WTC11 (cell line): Measurements from ENCODE around the gene IL12B. TPM values are rescaled to one million over a fixed set of nuclear protein-coding genes. Genes with fewer than 3 reads are reported as not detected.

Experiments used
- ATAC-seq: fragments of 200-7000 bp; cut with Tn5 transposase; 2 replicates; pipeline ENCODE4 v1.10.0; 2021; ENCODE audit warnings: mild to moderate bottlenecking, moderate library complexity
- CTCF ChIA-PET: fragments of 300-600 bp; sonication (Branson Sonifier 250); formaldehyde crosslinking; loops from one replicate; lab custom pipeline; 2021; ENCODE audit warnings: antibody characterized with exemption; lab: Charles Lee
- POLR2A ChIA-PET: fragments of 350-600 bp; sonication (Branson Sonifier 250); formaldehyde crosslinking; loops from one replicate; lab custom pipeline; 2021; ENCODE audit warnings: antibody characterized with exemption; lab: Charles Lee
- DNase-seq: peaks from one replicate; pipeline ENCODE4 v3.0.0; 2021; ENCODE audit warnings: low spot score
- H3K27ac Mint-ChIP-seq: 2 replicates; pipeline ENCODE4 v1.8.0; 2021; ENCODE audit warnings: mixed read lengths
- H3K27me3 Mint-ChIP-seq: 2 replicates; pipeline ENCODE4 v1.8.0; 2021; ENCODE audit warnings: low read depth, mild to moderate bottlenecking, moderate library complexity, mixed read lengths
- H3K36me3 Mint-ChIP-seq: 2 replicates; pipeline ENCODE4 v1.8.0; 2021; ENCODE audit warnings: mixed read lengths
- H3K4me1 Mint-ChIP-seq: 2 replicates; pipeline ENCODE4 v1.8.0; 2022; ENCODE audit warnings: mixed read lengths
- H3K4me3 Mint-ChIP-seq: 2 replicates; pipeline ENCODE4 v1.8.0; 2021; ENCODE audit warnings: mild to moderate bottlenecking, moderate library complexity, mixed read lengths
- H3K9me3 Mint-ChIP-seq: 2 replicates; pipeline ENCODE4 v1.8.0; 2021; ENCODE audit warnings: mixed read lengths
- GRHL2 ChIP-seq: fragments of 250-450 bp; sonication (Bioruptor Pico); IDR thresholded peaks from 2 replicates; pipeline ENCODE4 v1.8.0; 2022; ENCODE audit warnings: mild to moderate bottlenecking, moderate library complexity; ENCODE audit not compliant: insufficient replicate concordance, severe bottlenecking
- MYBL2 ChIP-seq: sonication (generic); formaldehyde crosslinking; IDR thresholded peaks from 2 replicates; pipeline ENCODE4 v1.8.1; 2023; ENCODE audit warnings: mild to moderate bottlenecking, moderate library complexity, missing genetic modification reagents
- NR3C1 ChIP-seq: sonication (generic); formaldehyde crosslinking; conservative IDR thresholded peaks from 2 replicates; pipeline ENCODE4 v1.8.1; 2023; ENCODE audit warnings: low read depth, mild to moderate bottlenecking, missing genetic modification reagents
- PRDM15 ChIP-seq: sonication (generic); formaldehyde crosslinking; IDR thresholded peaks from 2 replicates; pipeline ENCODE4 v1.8.0; 2022; ENCODE audit warnings: missing genetic modification reagents
- PREB ChIP-seq: sonication (generic); formaldehyde crosslinking; IDR thresholded peaks from 2 replicates; pipeline ENCODE4 v1.8.1; 2022; ENCODE audit warnings: mild to moderate bottlenecking, missing genetic modification reagents, moderate library complexity, borderline replicate concordance
- RELA ChIP-seq: sonication (generic); formaldehyde crosslinking; IDR thresholded peaks from 2 replicates; pipeline ENCODE4 v1.8.1; 2022; ENCODE audit warnings: missing genetic modification reagents, mild to moderate bottlenecking, borderline replicate concordance
- SMAD3 ChIP-seq: sonication (generic); formaldehyde crosslinking; IDR thresholded peaks from 2 replicates; pipeline ENCODE4 v1.8.0; 2022; ENCODE audit warnings: missing genetic modification reagents, mild to moderate bottlenecking, borderline replicate concordance
- TEAD4 ChIP-seq: sonication (generic); formaldehyde crosslinking; IDR thresholded peaks from 2 replicates; pipeline ENCODE4 v1.8.0; 2022; ENCODE audit warnings: mild to moderate bottlenecking, missing genetic modification reagents
- ZNF138 ChIP-seq: sonication (generic); formaldehyde crosslinking; conservative IDR thresholded peaks from 2 replicates; pipeline ENCODE4 v1.8.1; 2022; ENCODE audit warnings: mild to moderate bottlenecking, moderate library complexity, missing genetic modification reagents
- ZNF512 ChIP-seq: sonication (generic); formaldehyde crosslinking; IDR thresholded peaks from 2 replicates; pipeline ENCODE4 v1.8.1; 2022; ENCODE audit warnings: missing genetic modification reagents, borderline replicate concordance
- total RNA-seq: library from RNA; stranded (reverse); gene quantifications from 3 replicates; pipeline ENCODE4 v1.2.3, GENCODE V29; 2021
- TF ChIP-seq, protein P1 (sequence below): fragments of 250-450 bp; sonication (Bioruptor Pico); conservative IDR thresholded peaks from 2 replicates; pipeline ENCODE4 v1.9.0; 2021; ENCODE audit warnings: mild to moderate bottlenecking
- TF ChIP-seq, protein P2 (sequence below): sonication (generic); formaldehyde crosslinking; IDR thresholded peaks from 2 replicates; pipeline ENCODE4 v1.8.0; 2022; ENCODE audit warnings: mild to moderate bottlenecking, missing genetic modification reagents
- TF ChIP-seq, protein P3 (sequence below): sonication (generic); formaldehyde crosslinking; IDR thresholded peaks from 2 replicates; pipeline ENCODE4 v1.8.0; 2023; ENCODE audit warnings: missing genetic modification reagents, mild to moderate bottlenecking, borderline replicate concordance

Gene IL12B
- total RNA-seq, 1 experiment from 2014 or later = not detected

- TF ChIP-seq, protein P1, sequence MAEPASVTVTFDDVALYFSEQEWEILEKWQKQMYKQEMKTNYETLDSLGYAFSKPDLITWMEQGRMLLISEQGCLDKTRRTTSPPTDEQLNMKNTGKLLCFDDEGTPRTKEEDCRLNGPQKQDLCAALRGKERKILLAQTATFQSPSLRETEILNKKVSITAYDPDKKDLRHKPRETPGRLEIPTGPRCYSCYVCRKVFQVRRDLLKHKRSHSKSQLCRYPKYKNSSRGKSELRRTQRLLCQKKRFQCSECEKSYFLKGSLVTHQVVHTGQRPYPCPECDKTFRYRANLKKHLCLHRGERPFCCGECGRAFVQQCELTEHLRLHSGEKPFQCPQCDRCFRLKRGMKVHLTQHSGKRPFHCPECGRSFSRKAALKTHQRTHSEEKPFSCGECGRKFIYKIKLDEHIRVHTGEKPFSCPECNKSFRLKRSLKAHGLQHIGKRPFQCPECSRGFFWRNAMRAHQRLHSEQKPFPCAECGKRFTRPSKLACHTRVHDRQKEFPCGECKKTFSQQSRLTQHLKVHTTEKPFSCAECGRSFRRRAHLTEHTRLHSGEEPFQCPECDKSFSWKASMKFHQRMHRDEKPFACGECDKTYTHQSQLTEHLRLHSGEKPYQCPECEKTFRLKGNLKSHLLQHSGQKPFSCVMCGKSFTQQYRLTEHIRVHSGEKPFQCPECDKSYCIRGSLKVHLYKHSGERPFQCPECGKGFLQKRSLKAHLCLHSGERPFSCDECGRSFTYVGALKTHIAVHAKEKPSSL (CRISPR knock-in tag) = no peak
- no peak for TF ChIP-seq GRHL2 (CRISPR knock-in tag)
- TF ChIP-seq SMAD3 (CRISPR knock-in tag) = no peak
- no peak for TF ChIP-seq NR3C1 (CRISPR knock-in tag)
- TF ChIP-seq, protein P2, sequence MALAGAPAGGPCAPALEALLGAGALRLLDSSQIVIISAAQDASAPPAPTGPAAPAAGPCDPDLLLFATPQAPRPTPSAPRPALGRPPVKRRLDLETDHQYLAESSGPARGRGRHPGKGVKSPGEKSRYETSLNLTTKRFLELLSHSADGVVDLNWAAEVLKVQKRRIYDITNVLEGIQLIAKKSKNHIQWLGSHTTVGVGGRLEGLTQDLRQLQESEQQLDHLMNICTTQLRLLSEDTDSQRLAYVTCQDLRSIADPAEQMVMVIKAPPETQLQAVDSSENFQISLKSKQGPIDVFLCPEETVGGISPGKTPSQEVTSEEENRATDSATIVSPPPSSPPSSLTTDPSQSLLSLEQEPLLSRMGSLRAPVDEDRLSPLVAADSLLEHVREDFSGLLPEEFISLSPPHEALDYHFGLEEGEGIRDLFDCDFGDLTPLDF = no peak
- no peak for TF ChIP-seq PRDM15 (CRISPR knock-in tag)
- TF ChIP-seq MYBL2 (CRISPR knock-in tag) = no peak
- TF ChIP-seq PREB (CRISPR knock-in tag) = no peak
- TF ChIP-seq, protein P3, sequence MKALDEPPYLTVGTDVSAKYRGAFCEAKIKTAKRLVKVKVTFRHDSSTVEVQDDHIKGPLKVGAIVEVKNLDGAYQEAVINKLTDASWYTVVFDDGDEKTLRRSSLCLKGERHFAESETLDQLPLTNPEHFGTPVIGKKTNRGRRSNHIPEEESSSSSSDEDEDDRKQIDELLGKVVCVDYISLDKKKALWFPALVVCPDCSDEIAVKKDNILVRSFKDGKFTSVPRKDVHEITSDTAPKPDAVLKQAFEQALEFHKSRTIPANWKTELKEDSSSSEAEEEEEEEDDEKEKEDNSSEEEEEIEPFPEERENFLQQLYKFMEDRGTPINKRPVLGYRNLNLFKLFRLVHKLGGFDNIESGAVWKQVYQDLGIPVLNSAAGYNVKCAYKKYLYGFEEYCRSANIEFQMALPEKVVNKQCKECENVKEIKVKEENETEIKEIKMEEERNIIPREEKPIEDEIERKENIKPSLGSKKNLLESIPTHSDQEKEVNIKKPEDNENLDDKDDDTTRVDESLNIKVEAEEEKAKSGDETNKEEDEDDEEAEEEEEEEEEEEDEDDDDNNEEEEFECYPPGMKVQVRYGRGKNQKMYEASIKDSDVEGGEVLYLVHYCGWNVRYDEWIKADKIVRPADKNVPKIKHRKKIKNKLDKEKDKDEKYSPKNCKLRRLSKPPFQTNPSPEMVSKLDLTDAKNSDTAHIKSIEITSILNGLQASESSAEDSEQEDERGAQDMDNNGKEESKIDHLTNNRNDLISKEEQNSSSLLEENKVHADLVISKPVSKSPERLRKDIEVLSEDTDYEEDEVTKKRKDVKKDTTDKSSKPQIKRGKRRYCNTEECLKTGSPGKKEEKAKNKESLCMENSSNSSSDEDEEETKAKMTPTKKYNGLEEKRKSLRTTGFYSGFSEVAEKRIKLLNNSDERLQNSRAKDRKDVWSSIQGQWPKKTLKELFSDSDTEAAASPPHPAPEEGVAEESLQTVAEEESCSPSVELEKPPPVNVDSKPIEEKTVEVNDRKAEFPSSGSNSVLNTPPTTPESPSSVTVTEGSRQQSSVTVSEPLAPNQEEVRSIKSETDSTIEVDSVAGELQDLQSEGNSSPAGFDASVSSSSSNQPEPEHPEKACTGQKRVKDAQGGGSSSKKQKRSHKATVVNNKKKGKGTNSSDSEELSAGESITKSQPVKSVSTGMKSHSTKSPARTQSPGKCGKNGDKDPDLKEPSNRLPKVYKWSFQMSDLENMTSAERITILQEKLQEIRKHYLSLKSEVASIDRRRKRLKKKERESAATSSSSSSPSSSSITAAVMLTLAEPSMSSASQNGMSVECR (CRISPR knock-in tag) = no peak
- TF ChIP-seq ZNF512 (CRISPR knock-in tag) = no peak
- TF ChIP-seq ZNF138 (CRISPR knock-in tag) = no peak
- TF ChIP-seq RELA (CRISPR knock-in tag) = no peak
- no peak for TF ChIP-seq TEAD4 (CRISPR knock-in tag)
Observed at GRCh38 chr5:159337016-159337955, 7.0 kb upstream of the IL12B start.

More at GRCh38 chr5:159337016-159337955, 7.0 kb upstream of the IL12B start:
- H3K4me3 Mint-ChIP-seq = no peak overlapping the region
- H3K27me3 Mint-ChIP-seq = no peaks in the 10 kb centered on the region; the same call in 1 of the 2 replicates
- peaks cover 5% of the 10 kb centered on the region; the same call in 1 of the 2 replicates for H3K4me1 Mint-ChIP-seq
- no peak for DNase-seq
- no peak for ATAC-seq
- no peak overlapping the region for H3K27ac Mint-ChIP-seq
- POLR2A ChIA-PET = no interaction called here
- H3K9me3 Mint-ChIP-seq = no peaks in the 10 kb centered on the region
- H3K36me3 Mint-ChIP-seq = no peaks in the 10 kb centered on the region
- CTCF ChIA-PET = no interaction called here
